HG03025 (cell line): ENCODE measurements around the gene PDIA3.
"Not testable (repeated sequence)": the region's sequence is repeated elsewhere in the genome, so short reads cannot be mapped to it uniquely, and the experiment has no call there.

Experiments used
- ATAC-seq: cut with Tn5 transposase; IDR thresholded peaks from one replicate; pipeline ENCODE4 v1.9.1; 2021; ENCODE audit warnings: mild to moderate bottlenecking, moderate library complexity; ENCODE audit not compliant: unreplicated experiment, low FRiP score

Gene PDIA3

DNA sequence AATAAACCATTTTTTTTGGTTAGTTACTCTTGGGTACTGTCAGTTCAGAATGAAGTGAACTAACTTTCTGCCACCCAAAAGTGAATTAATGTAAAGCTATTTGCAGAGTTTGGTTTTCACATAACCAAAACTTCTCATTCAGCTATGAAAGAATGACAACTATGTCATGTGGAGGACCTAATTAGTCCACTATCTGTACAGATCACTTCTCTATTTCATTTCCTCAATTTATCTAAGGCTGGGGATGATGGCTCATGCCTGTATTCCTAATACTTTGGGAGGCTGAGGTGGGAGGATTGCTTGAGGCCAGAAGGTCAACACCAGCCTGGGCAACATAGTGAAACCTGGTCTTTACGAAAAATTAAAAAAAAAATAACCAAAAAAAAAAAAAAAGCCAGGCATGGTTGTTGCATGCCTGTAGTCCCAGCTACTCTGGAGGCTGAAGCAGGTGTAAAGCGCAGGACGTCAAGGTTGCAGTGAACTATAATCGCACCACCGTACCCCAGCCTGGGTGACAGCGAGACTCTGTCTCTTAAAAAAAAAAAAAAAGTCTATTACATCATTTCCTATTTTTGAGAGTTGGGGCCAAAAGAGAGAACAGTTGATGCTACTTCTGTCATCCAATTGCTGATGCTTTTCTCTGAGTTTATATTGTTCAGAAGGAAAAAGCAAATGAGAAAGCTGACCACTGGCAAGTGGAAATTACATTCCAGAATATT lies 62.9 kb downstream of the PDIA3 start:
- ATAC-seq: no peak

DNA sequence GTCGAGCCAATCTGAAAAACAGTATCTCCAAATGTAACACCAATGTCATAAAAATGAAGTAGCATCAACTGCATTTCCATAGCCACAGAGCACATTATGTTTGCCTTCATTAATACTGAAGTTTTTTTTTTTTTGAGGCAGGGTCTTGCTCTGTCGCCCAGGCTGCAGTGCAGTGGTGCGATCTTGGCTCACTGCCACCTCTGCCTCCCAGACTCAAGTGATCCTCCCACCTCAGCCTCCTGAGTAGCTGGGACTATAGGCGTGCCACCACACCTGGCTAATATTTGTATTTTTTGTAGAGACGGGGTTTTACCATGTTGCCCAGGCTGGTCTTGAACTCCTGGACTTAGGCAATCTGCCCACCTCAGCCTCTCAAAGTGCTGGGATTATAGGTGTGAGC lies 68.8 kb downstream of the PDIA3 start:
- ATAC-seq: not testable (repeated sequence)

DNA sequence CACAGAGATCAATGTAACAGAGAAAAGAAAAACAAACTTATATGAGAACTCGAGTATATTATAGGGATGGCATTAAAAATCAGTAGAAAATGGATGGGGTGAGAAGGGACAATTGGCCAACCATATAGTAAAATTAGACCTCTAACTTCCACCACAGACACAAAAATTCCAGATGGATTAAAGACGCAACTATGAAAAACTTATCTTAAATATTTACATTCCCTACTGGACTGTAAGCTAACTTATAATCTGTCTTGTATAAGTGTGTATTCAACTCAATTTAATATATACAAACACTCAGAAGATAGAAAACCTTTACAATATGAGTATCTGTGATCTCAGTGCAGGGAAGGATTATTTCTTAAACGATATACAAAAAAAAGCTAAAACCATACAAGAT lies 75.3 kb downstream of the PDIA3 start:
- ATAC-seq: no peak
